Lung (tissue), 16 donors: Measurements from ENCODE around the gene LMTK2. TPM values are rescaled to one million over a fixed set of nuclear protein-coding genes. Genes with fewer than 3 reads are reported as not detected.
A peak's percentile ranks its signal among the peaks of the same experiment; 100 is the strongest.

Experiments
- ATAC-seq: fragments of 200-7000 bp; cut with Tn5 transposase; one replicate; pipeline ENCODE4 v1.9.1; 2020; ENCODE audit warnings: moderate number of reproducible peaks; ENCODE audit not compliant: insufficient read depth, low FRiP score
- DNase-seq, 3 donors: peaks; one replicate each; pipeline ENCODE4 v3.0.0-alpha.2; 2013 to 2017
- H3K27ac ChIP-seq, 2 donors: one replicate each; pipeline ENCODE4 v1.5.1; 2013; ENCODE audit warnings: mild to moderate bottlenecking in 2 of 2, moderate library complexity in 2 of 2, control low read depth in 1 of 2, inconsistent platforms in 1 of 2, low read depth in 1 of 2, low read length in 1 of 2
- H3K27me3 ChIP-seq, 3 donors: one replicate each; pipeline ENCODE4 v1.5.1; 2013; ENCODE audit warnings: low read length in 2 of 3; ENCODE audit not compliant: control insufficient read depth in 3 of 3, insufficient read depth in 3 of 3
- H3K36me3 ChIP-seq, 4 donors: one replicate each; pipeline ENCODE4 v1.5.1; 2013; ENCODE audit warnings: low read length in 4 of 4, mild to moderate bottlenecking in 1 of 4, moderate library complexity in 1 of 4; ENCODE audit not compliant: control insufficient read depth in 4 of 4, insufficient read depth in 4 of 4
- H3K4me1 ChIP-seq, 5 donors: one replicate each; pipeline ENCODE4 v1.5.1; 2013; ENCODE audit warnings: low read length in 5 of 5, mild to moderate bottlenecking in 2 of 5, moderate library complexity in 1 of 5; ENCODE audit not compliant: control insufficient read depth in 5 of 5, insufficient read depth in 5 of 5
- H3K4me3 ChIP-seq: one replicate; pipeline ENCODE4 v1.5.1; 2013; ENCODE audit warnings: mild to moderate bottlenecking, control low read depth, moderate library complexity
- H3K9ac ChIP-seq, 2 donors: one replicate each; pipeline ENCODE4 v1.5.1; 2013; ENCODE audit warnings: low read length in 2 of 2, control low read depth in 1 of 2; ENCODE audit not compliant: insufficient read depth in 1 of 2
- H3K9me3 ChIP-seq, 4 donors: one replicate each; pipeline ENCODE4 v1.5.1; 2013; ENCODE audit warnings: low read length in 3 of 4, mild to moderate bottlenecking in 1 of 4, moderate library complexity in 1 of 4; ENCODE audit not compliant: control insufficient read depth in 4 of 4, insufficient read depth in 3 of 4
- WGBS, 2 donors: extraction: QIAGEN DNeasy Blood & Tissue Kit; methylation state at CpG; one replicate each; pipeline ENCODE4 v1.1.7; 2013; 5-methylcytosine and 5-hydroxymethylcytosine counted together
- long read RNA-seq, 5 donors: transcript quantifications; one replicate each; lab custom pipeline, GENCODE V29; 2026
- polyA plus RNA-seq, 2 donors: library from polyadenylated mRNA; stranded (reverse); fragments of 200-250 nt; gene quantifications; one replicate each; pipeline ENCODE4 v1.2.1, GENCODE V29; 2013
- total RNA-seq, 2 donors: library from RNA; depleted of rRNA in 1 of 2; stranded (reverse); fragments of >200 nt in 1 of 2; gene quantifications; one replicate each; pipeline ENCODE4 v1.2.1, GENCODE V29; 2014 to 2021
- TF ChIP-seq, protein P1 (sequence below): IDR thresholded peaks from 2 replicates; pipeline ENCODE4 v1.5.1; 2012; ENCODE audit warnings: mild to moderate bottlenecking; ENCODE audit errors: control extremely low read depth, extremely low read depth
- donor health status: control.
- donor health status: control.
- donor health status: Bipolar disorder and iron deficiency.
- donor health status: healthy.
- donor health status: DM: yes; HTN: yes; CAD: no.

The LMTK2 gene
- 10 to 100 TPM; 23.5 to 25.8 TPM for total RNA-seq
- polyA plus RNA-seq, result 1 to 10 TPM; 6.6 to 7.8 TPM
- long read RNA-seq, donor 1, partial matches to known transcripts, result 5 of 5 reads
- long read RNA-seq, donor 1, other reads (novel, unspliced or antisense), result 0 of 5 reads
- long read RNA-seq, donor 2, result 0 reads
- long read RNA-seq, donor 3, result 0 reads
- long read RNA-seq, donor 4, partial matches to known transcripts, result 8 of 8 reads
- long read RNA-seq, donor 4, other reads (novel, unspliced or antisense), result 0 of 8 reads
- long read RNA-seq, donor 5, partial matches to known transcripts, result 6 of 6 reads
- long read RNA-seq, donor 5, other reads (novel, unspliced or antisense), result 0 of 6 reads

DNA sequence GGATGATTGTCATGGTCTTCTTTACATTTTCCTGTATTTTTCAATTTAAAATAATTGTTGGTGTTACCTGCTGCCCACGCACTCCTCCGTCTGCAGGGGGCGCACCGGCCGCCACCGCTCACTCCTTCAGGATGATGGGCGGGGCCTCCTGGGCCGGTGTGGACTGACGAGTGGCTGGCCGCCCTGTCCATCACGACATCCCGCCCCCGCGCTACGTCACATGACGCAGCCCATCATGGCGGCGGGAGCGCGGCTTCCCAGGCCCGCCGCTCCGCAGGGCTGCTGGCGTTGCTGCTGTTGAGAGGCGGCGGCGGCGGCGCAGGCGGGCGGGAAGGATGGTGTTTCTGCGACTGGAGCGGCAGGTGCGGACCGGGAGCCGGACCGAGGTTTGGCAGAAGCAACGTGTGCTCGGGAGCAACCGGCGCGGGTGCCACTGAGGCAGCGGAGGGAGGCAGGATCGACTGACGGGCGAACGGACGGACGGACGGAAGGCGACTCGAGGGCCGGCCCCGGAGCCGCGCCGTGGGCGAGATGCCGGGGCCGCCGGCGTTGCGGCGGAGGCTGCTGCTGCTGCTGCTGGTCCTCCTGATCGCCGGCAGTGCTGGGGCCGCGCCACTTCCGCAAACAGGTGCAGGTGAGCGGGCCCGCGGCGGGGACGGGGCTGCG is at the start of gene LMTK2:
TSS of gene LMTK2 (plus strand) at position 216 of the 666 bp plus-strand sequence. CDS start at position 532, 316 bp downstream.
- ATAC-seq (peak; percentile 100), DNase-seq (peak; percentile 94 to 95 (median 95))
- Histone ChIP-seq H3K4me3 (peak within 1 kb of the TSS; percentile 96), H3K9me3 (peaks cover 0 to 4% (median 0%) of the 10 kb centered on the region in 4 donors), H3K36me3 (no peaks in the 10 kb centered on the region), H3K27ac (peak within 1 kb of the TSS; percentile 78 to 93), H3K27me3 (no peaks in the 10 kb centered on the region), H3K4me1 (peaks cover 0 to 19% (median 10%) of the 10 kb centered on the region in 5 donors), H3K9ac (peak within 1 kb of the TSS; percentile 56 to 81)
- TF ChIP-seq, protein P1, sequence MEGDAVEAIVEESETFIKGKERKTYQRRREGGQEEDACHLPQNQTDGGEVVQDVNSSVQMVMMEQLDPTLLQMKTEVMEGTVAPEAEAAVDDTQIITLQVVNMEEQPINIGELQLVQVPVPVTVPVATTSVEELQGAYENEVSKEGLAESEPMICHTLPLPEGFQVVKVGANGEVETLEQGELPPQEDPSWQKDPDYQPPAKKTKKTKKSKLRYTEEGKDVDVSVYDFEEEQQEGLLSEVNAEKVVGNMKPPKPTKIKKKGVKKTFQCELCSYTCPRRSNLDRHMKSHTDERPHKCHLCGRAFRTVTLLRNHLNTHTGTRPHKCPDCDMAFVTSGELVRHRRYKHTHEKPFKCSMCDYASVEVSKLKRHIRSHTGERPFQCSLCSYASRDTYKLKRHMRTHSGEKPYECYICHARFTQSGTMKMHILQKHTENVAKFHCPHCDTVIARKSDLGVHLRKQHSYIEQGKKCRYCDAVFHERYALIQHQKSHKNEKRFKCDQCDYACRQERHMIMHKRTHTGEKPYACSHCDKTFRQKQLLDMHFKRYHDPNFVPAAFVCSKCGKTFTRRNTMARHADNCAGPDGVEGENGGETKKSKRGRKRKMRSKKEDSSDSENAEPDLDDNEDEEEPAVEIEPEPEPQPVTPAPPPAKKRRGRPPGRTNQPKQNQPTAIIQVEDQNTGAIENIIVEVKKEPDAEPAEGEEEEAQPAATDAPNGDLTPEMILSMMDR, result peak; percentile 89
- WGBS, 2 donors, result 0 to 1% methylated on average over 62 to 75 of the region's 75 CpGs

- Histone ChIP-seq H3K27me3 (no peaks in the 10 kb centered on the region), H3K36me3 (no peaks in the 10 kb centered on the region), H3K4me1 (no peaks in the 10 kb centered on the region), H3K9ac (no peak overlapping the region), H3K27ac (no peak overlapping the region), H3K4me3 (no peak overlapping the region), H3K9me3 (peaks cover 0 to 1% (median 0%) of the 10 kb centered on the region in 4 donors)
- ATAC-seq, result no peak
- TF ChIP-seq, protein P1, result no peak
- WGBS, 2 donors, result 94 to 96% methylated on average over 2 of the region's 2 CpGs
- DNase-seq, result no peak
Observed at GRCh38 chr7:98057157-98057556, 49.5 kb upstream of the LMTK2 start.

DNA sequence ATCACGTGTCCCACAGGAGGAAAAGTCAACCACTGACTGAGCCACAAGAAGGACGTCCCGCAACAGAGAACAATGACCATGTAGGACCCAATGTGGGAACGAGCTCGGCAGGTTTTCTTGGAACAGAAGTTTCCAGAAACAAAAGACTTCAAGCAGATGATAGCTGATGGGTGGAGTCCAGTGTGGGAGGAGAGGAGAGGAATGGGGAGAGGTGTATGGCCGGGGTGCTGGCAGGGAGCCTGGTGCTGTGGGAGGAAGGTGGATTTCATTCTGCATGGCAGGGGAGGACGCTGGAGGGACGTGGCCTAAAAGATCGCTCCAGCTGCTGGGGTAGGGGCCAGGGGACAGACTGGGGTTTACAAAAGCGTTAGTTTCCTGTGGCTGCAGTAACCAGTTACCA is 48.5 kb upstream of the LMTK2 start:
- H3K9ac ChIP-seq, result no peak overlapping the region
- H3K27me3 ChIP-seq, result no peaks in the 10 kb centered on the region
- no peak overlapping the region for H3K4me3 ChIP-seq
- H3K27ac ChIP-seq, result no peak overlapping the region
- H3K36me3 ChIP-seq, result no peaks in the 10 kb centered on the region
- WGBS, 2 donors, result 68 to 85% methylated on average over 10 of the region's 10 CpGs
- TF ChIP-seq, protein P1, result no peak
- ATAC-seq (no peak), DNase-seq (peak in 1 of 3 donors; percentile 28)
- no peaks in the 10 kb centered on the region for H3K4me1 ChIP-seq
- peaks cover 0 to 6% (median 0%) of the 10 kb centered on the region in 4 donors for H3K9me3 ChIP-seq
